ENCODE measurements around the gene MAPT. TPM values are rescaled to one million over a fixed set of nuclear protein-coding genes. Genes with fewer than 3 reads are reported as not detected.

MAPT gene
- total and polyA plus RNA-seq, 2 of the 4 experiments (the other 2 are of a cell fraction): 0.18 to 0.19 TPM

- H4K8ac ChIP-seq (ENCODE audit: low read depth in 2 of 2, low read length in 2 of 2): no peak within 1 kb of the TSS
- no peak for TF ChIP-seq CHD1 (IDR thresholded peaks at IDR 0.05; ENCODE audit: low read depth, low read length)
- no peak for TF ChIP-seq MAFK (IDR thresholded peaks at IDR 0.05; ENCODE audit: low read depth, low read length)
- no peak for TF ChIP-seq RFX5 (IDR thresholded peaks at IDR 0.05; ENCODE audit: low read depth, low read length)
- no peak for TF ChIP-seq MAZ (IDR thresholded peaks at IDR 0.05; ENCODE audit: borderline replicate concordance, low read depth, low read length)
- TF ChIP-seq MXI1 (IDR thresholded peaks at IDR 0.05; ENCODE audit: borderline replicate concordance, low read depth, low read length): no peak
- TF ChIP-seq CEBPB (IDR thresholded peaks at IDR 0.05; ENCODE audit: low read depth, low read length): no peak
- TF ChIP-seq NFE2L2 (IDR thresholded peaks at IDR 0.05; ENCODE audit: low read depth, low read length): no peak
- no peak for TF ChIP-seq RAD21 (IDR thresholded peaks at IDR 0.05; ENCODE audit: low read length)
- TF ChIP-seq SMC3 (IDR thresholded peaks at IDR 0.05; ENCODE audit: low read depth, low read length): no peak
- no peak for TF ChIP-seq BHLHE40 (IDR thresholded peaks at IDR 0.05; ENCODE audit: low read depth, low read length)
- TF ChIP-seq ELK1 (IDR thresholded peaks at IDR 0.05; ENCODE audit: borderline replicate concordance, low read depth, low read length): no peak
- no peak for TF ChIP-seq USF2 (IDR thresholded peaks at IDR 0.05; ENCODE audit: low read depth, low read length)
- no peak for TF ChIP-seq FOS (IDR thresholded peaks at IDR 0.05; ENCODE audit: low read depth, low read length)
- TF ChIP-seq RCOR1 (IDR thresholded peaks at IDR 0.05; ENCODE audit: insufficient replicate concordance, low read length): no peak
- no peak for TF ChIP-seq CTCF (conservative IDR thresholded peaks at IDR 0.05; ENCODE audit: low read depth, low read length)
- TF ChIP-seq POLR2A (IDR thresholded peaks at IDR 0.05; ENCODE audit: low read depth, low read length): no peak
- H3K36me3 ChIP-seq (ENCODE audit: control insufficient read depth, insufficient read depth, low read length): no peaks in the 10 kb centered on the region
- no peaks in the 10 kb centered on the region for H3K79me1 ChIP-seq (ENCODE audit: low read depth in 1 of 2, low read length in 2 of 2)
- H2BK15ac ChIP-seq (ENCODE audit: low read depth, low read length): no peak within 1 kb of the TSS
- H3K4me3 ChIP-seq (ENCODE audit: insufficient read depth, low read depth, low read length): no peak within 1 kb of the TSS
- H4K91ac ChIP-seq (ENCODE audit: insufficient read depth, low read depth, low read length): no peak within 1 kb of the TSS
- in situ Hi-C loops (cut with MboI; ENCODE audit: low sequenced_read_pairs) (loop anchor here (25.0 kb wide), 1 partner anchor 433 kb away; no protein-coding TSS in a partner anchor), intact Hi-C loops (cut with micrococcal nuclease) (no loop called here), dilution Hi-C loops (cut with HindIII; ENCODE audit: low sequenced_read_pairs, unreplicated experiment) (no loop called here)
- no peak within 1 kb of the TSS for H2BK20ac ChIP-seq (ENCODE audit: low read depth, low read length)
- H2AFZ ChIP-seq (replicated peaks; ENCODE audit: low read length, poor library complexity): peak within 1 kb of the TSS; percentile 49
- no peak within 1 kb of the TSS for H2AK5ac ChIP-seq (ENCODE audit: low read depth, low read length)
- H3K27ac ChIP-seq (ENCODE audit: insufficient read depth, low read length): no peak within 1 kb of the TSS
- no peak within 1 kb of the TSS for H2BK5ac ChIP-seq (ENCODE audit: low read depth, low read length, poor library complexity, severe bottlenecking)
- POLR2A ChIA-PET (ENCODE audit: unreplicated experiment): no interaction called here
- WGBS, 2 experiments (ENCODE audit: extremely low coverage in 2 of 2, insufficient read length in 1 of 2): 76% methylated on average over 7 of the region's 25 CpGs; no CpG with 5 or more reads in 1 of the 2 experiments
- H3K9me3 ChIP-seq (ENCODE audit: control insufficient read depth, insufficient read depth, low read length): no peaks in the 10 kb centered on the region
- no peak within 1 kb of the TSS for H3K14ac ChIP-seq (replicated peaks; ENCODE audit: low read depth, low read length)
- H2BK120ac ChIP-seq (ENCODE audit: low read depth, low read length): no peak within 1 kb of the TSS
- H3K9ac ChIP-seq (ENCODE audit: low read depth, low read length): no peak within 1 kb of the TSS
- no peak within 1 kb of the TSS for H3K18ac ChIP-seq (ENCODE audit: low read depth, low read length)
- no peak within 1 kb of the TSS for H3K4ac ChIP-seq (ENCODE audit: low read depth, low read length)
- no peak within 1 kb of the TSS for H3K4me2 ChIP-seq (ENCODE audit: low read depth, low read length)
- H3K9me1 ChIP-seq (ENCODE audit: insufficient read depth, low read length): no peaks in the 10 kb centered on the region
- H4K5ac ChIP-seq (ENCODE audit: low read depth, low read length): no peak within 1 kb of the TSS
- H3K56ac ChIP-seq (ENCODE audit: extremely low read depth, insufficient read depth, low read length): no peak within 1 kb of the TSS
- DNase-seq (no peak), ATAC-seq (ENCODE audit: low read depth) (no peak)
- CTCF ChIA-PET: no interaction called here
- no peaks in the 10 kb centered on the region for H4K20me1 ChIP-seq (ENCODE audit: insufficient read depth, low read length)
- peaks cover 8% of the 10 kb centered on the region for H3K27me3 ChIP-seq (ENCODE audit: control insufficient read depth, insufficient read depth, low read length)
- no peak within 1 kb of the TSS for H2AK9ac ChIP-seq (replicated peaks; ENCODE audit: low read depth, low read length, poor library complexity)
- H3K4me1 ChIP-seq (ENCODE audit: control insufficient read depth, insufficient read depth, low read length): no peaks in the 10 kb centered on the region
- no TSS peak for BruUV-seq (replicated peaks)
- H3K23ac ChIP-seq (ENCODE audit: low read depth, low read length): no peak within 1 kb of the TSS
Observed at GRCh38 chr17:45844695-45845375, 49.5 kb upstream of the MAPT start, which contains the start of gene SPPL2C. TSS of gene SPPL2C (plus strand) at chr17:45844881. CDS start at chr17:45844907, 26 bp downstream.

Data from IMR-90 (cell line).